Measurements from ENCODE around the gene CACNA1B.
"Not testable (repeated sequence)": the region's sequence is repeated elsewhere in the genome, so short reads cannot be mapped to it uniquely, and the experiment has no call there.

DNA sequence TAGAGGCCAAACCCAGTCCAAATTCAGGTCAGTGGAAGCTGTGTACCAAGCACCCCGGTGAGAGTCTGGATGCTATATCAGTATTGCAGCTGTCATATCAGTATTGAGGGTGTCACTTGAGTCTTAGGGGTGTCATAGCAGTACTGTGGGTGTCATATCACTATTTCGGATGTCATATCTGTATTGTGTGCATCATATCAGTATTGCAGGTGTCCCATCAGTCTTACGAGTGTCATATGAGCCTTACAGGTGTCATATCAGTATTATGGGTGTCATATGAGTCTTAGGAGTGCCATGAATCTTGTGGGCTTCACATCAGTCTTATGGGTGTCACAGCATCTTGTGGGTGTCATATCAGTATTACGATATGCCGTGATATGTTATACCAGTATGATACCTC, 278.2 kb downstream of the CACNA1B start:
- not testable (repeated sequence) for TF ChIP-seq POLR2A (IDR thresholded peaks at IDR 0.05)
- TF ChIP-seq, protein P1, sequence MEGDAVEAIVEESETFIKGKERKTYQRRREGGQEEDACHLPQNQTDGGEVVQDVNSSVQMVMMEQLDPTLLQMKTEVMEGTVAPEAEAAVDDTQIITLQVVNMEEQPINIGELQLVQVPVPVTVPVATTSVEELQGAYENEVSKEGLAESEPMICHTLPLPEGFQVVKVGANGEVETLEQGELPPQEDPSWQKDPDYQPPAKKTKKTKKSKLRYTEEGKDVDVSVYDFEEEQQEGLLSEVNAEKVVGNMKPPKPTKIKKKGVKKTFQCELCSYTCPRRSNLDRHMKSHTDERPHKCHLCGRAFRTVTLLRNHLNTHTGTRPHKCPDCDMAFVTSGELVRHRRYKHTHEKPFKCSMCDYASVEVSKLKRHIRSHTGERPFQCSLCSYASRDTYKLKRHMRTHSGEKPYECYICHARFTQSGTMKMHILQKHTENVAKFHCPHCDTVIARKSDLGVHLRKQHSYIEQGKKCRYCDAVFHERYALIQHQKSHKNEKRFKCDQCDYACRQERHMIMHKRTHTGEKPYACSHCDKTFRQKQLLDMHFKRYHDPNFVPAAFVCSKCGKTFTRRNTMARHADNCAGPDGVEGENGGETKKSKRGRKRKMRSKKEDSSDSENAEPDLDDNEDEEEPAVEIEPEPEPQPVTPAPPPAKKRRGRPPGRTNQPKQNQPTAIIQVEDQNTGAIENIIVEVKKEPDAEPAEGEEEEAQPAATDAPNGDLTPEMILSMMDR (IDR thresholded peaks at IDR 0.05) = not testable (repeated sequence)

Data from suprapubic skin (tissue), 3 donors.